Hippocampal formation (tissue), 2 donors: ENCODE data around the gene PARM1.

ENCODE experiments used
- DNase-seq, 2 donors: peaks; one replicate each; lab custom pipeline; 2025; lab: John Stamatoyannopoulos, UW

The PARM1 gene

GRCh38 chr4:75080888-75081287, 148.0 kb downstream of the PARM1 start:
- no peak for DNase-seq

- no peak for DNase-seq
Observed at GRCh38 chr4:75081561-75081960, 148.6 kb downstream of the PARM1 start.

- no peak for DNase-seq
Observed at GRCh38 chr4:75087416-75087815, 154.5 kb downstream of the PARM1 start.

GRCh38 chr4:75087865-75088264, 154.9 kb downstream of the PARM1 start:
- DNase-seq: no peak

- DNase-seq: no peak
Observed at GRCh38 chr4:75089206-75089605, 156.3 kb downstream of the PARM1 start.

- no peak for DNase-seq
Observed at GRCh38 chr4:75099321-75099720, 166.4 kb downstream of the PARM1 start.
